HG03575 (cell line): ENCODE measurements around the gene THRB.

Source experiments
- ATAC-seq: cut with Tn5 transposase; IDR thresholded peaks from one replicate; pipeline ENCODE4 v1.9.1; 2021; ENCODE audit not compliant: unreplicated experiment, insufficient number of reproducible peaks, low FRiP score; ENCODE audit errors: extremely low read depth

THRB gene

GRCh38 chr3:24494618-24495325 is at the start of gene THRB:
Gene THRB (minus strand): TSS chr3:24494850.
- ATAC-seq, result no peak

GRCh38 chr3:24541935-24542334 is 47.3 kb upstream of the THRB start:
- ATAC-seq, result no peak

DNA sequence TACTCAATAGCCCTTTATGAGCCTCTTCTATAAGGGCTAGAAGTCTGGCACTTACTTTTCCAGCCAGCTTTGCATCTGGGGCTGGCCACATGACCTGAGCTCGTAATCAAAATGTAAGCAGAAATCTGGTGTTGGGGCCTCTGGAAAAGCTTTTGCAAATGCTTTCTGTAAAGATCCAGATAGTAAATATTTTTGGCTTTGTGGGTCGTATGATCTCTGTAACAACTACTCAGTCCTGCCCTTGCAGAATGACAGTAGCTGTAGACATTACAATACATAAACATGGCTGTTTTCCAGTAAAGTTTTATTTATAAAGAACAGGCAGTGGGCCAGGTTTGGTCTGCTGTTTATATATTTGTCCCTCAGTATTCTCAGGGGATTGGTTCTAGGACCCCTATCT is 46.2 kb upstream of the THRB start:
- ATAC-seq, result no peak

DNA sequence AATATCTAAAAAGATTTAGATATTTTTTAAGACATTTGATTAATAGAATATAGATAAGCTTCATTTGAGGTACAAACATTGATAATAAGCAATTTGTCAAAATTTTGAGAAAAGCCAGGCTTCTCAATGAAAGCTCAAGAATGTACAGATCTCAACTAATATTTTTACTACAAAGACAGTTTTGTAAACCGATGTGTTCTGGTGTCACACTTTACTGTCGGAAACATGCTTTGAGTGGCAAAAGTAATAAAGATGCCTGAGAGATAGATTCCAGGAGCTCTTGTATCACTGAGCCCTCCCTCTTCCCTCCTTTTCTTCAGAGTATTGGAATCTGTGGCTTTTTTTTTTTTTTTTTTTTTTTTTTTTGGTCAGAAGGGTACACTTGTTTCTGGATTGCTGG is 45.0 kb upstream of the THRB start:
- ATAC-seq, result no peak

GRCh38 chr3:24538891-24539290 is 44.2 kb upstream of the THRB start:
- no peak for ATAC-seq

DNA sequence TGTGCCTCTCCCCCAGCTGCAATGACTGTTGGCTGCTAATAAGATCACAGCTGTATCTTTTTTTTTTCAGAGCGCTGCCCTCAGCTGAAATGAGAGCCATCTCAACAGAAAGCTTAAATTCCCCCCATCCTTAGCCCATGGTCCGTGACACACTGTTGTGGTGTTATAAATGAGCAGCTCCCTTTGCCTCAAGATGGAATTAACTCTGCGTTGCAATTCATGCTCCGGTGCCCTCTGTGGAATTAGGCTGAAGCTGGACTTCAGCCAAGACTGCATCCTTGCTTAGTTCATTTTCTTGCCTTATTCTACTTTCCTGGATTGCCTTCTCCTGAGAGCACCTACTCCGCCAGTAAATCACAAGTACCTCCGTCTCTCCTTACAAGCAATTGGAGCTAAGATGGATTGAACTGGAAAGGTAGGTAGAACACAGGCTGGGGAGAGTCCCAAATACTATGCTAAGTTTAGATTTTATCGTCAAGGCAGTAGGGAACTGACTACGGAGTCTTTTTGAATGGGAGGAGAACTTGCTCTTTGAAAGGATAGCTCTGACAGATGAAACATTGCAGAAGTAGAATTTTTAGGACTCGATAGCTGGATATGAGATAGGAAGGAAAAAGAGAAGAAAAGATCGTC is 39.0 kb upstream of the THRB start:
- ATAC-seq, result no peak

GRCh38 chr3:24530471-24530870 is 35.8 kb upstream of the THRB start:
- ATAC-seq, result no peak

DNA sequence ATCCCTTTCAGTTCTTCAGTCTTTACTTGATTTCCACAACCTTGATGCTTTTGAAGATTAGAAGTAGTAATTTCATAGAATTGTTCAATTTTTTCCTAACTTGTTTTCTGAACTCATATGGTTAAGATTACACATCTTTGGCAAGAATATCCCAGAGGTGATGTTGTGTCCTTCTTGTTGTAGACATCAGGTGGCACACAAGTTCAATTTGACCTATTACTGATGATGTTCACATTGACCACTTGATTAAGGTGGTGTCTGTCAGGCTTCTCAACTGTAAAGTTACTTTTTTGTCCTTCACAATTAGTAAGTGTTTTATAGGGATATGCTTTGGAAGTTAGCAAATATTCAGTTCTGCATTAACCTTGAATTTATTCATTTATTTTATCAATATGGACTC is 34.6 kb upstream of the THRB start:
- no peak for ATAC-seq

DNA sequence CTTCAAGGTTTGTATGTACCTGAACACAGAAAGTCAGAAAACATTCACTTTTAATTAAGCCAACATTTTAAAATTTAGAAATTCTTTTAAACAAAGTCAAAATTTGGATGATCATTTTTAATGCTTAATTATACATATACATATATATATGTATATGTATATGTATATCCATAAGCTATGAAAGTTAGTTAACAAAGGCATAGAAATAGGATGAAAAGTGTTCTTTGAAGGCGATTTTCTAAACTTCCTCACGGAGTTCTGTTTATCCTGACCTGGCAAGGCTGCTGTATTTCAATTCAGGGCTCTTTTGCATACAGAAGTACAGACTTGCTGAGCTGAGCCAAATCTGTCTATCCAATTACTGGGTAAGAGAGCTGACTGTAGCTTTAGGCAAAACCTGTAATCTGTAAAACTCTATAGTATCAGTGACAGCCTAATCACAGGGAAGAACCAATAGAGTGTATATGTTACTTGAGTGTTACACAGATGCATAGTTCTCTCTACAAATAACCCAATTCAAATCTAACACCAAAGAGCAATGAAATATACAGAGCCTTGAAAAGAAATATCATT is 32.1 kb upstream of the THRB start:
- ATAC-seq, result no peak

GRCh38 chr3:24525557-24525956 is 30.9 kb upstream of the THRB start:
- ATAC-seq, result no peak

- no peak for ATAC-seq
These were observed 30.4 kb upstream of the THRB start for GRCh38 chr3:24525022-24525421.

- no peak for ATAC-seq
These were observed 29.5 kb upstream of the THRB start for GRCh38 chr3:24523988-24524727.

DNA sequence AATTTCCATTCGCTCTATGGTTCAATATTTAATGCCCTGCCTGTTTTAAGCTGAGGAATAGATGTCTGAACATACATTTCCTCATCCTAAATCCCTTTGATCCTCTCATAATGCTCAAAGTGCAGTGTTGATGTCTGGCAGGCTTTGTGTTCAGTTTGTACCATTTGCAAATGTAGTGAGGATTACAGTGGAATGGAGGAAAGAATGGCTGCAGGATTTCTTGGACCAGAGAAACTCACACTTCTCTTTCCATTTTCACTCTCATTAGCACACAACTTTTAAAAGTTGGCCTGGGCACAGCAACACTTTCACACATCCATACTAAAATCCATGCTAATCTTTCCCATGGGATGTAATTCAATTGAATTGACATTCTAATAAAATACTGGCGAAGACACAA is 28.6 kb upstream of the THRB start:
- no peak for ATAC-seq

DNA sequence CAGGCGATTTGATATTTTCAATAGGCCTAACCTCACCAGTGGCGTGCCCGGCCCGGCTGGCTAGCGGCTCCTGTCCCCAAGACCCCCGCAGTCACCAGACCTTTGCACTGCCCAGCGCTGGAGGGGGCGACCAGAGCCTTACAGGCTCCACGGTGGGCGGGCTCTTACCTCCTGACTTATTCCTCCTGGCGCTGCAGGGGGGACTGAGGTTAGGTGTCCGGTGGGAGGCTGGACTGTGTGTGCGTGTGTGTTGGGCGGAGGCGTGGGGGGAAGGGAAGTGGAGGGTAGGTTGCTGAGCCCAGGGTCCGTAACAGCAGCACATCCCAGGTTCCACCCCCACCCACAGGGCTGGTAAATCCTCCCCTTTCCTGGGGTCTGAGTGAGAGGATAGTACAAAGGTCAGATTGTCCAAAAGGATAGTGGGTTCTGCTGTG is 27.5 kb upstream of the THRB start:
- ATAC-seq, result no peak

DNA sequence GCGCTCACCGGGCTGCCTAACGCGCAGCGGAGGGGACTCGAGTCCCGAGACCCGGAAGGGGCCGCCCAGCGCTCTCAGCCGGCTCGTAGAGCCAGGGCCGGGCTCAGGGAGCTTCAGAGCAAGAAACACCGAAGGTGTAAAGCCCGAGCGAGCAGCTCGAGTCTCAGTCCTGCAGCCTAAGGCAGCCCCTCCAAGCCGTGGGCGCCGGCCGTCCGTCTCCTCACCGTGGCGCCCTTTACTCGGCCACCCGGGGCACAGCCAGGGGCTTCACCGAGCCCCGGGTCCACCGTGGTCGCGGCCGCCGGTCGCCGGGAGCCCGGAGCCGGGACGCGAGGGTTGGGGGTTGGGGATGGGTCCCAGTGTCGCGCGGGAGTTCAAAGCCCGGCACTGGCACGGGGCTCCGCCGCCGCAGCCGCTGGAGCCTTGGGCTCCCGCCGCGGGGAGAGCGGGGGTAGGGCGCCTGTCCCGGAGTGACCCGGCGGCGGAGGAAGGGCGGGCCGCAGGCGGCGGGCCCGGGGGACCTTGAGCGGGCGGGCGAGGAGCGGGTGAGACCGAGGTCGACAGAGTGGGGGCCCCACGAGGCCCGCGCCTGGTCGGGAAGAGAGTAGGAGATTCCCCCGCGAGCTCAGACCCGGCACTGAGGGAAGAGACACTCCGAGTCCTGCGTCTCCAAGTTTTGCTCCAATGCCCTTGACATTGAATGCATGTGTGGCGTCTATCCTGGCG is 26.9 kb upstream of the THRB start:
- no peak for ATAC-seq

DNA sequence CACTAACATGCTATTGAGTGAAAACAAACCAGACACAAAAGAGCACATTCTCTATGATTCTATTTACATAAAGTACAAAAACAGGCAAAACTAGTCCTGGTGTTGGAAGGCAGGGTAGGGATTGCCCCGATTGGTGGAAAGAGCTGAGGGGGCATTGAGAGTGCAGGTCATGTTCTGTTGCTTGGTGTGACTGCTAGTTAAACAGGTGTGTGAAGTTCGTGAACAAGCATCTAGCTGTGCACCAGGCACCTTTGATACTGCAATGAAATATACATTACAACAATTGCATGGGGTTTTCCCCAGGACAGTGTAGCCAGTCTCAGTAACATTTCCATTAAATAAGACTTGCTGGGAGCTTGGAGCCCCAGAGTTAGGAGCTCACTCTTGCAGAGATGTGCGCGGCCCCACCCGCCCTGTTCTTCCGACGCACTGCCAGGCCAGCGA is 26.3 kb upstream of the THRB start:
- no peak for ATAC-seq

GRCh38 chr3:24520101-24520495 is 25.4 kb upstream of the THRB start:
- no peak for ATAC-seq

- no peak for ATAC-seq
These were observed 24.9 kb upstream of the THRB start for GRCh38 chr3:24519368-24520100.

DNA sequence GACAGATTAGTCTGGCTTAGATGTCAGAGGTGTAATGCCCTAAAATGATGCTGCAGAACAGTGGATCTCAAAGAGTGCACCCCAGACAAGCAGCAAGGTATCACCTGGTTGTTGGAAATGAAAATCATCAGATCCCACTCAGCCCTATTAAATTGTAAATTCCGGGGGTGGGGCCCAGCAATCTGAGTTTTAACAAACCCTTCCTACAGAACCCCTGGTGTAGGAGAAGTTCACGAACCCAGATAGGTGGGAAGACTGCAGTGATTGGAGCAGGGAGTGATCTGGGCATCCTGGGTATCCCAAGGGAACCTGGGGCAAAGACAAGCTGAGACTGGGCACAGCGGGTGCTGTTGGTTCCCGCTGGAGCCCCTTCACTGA is 24.3 kb upstream of the THRB start:
- ATAC-seq, result no peak
